GM19467 (cell line): Measurements from ENCODE around the gene ARHGAP44.
A peak's percentile ranks its signal among the peaks of the same experiment; 100 is the strongest.

Source experiments
- ATAC-seq: cut with Tn5 transposase; IDR thresholded peaks from one replicate; pipeline ENCODE4 v1.9.1; 2021; ENCODE audit warnings: mild to moderate bottlenecking, moderate library complexity; ENCODE audit not compliant: unreplicated experiment

Gene ARHGAP44

GRCh38 chr17:13017655-13018459, 228.6 kb downstream of the ARHGAP44 start, which contains the start of gene ELAC2:
TSS of gene ELAC2 (minus strand) at chr17:13018027. CDS start at chr17:13017947, 80 bp downstream.
- peak; percentile 99 for ATAC-seq

DNA sequence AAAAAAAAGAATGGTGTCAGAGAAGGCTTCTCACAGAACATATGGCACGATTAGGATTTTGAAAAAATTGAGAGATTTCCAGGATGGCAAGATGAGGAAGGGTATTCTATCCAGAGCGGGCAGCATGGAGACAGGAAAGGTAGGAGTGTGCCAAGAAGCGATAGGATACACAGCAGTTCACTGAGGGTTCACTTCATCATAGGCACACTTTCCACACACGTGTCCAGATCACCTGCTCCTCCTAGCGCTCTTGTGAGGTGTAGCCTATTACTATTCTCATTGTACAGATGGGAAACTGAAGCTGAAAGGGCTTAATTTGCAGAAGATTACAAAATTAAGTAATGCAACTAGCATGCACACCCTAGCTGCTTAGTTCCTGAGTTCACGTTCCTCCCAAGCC, 234.7 kb downstream of the ARHGAP44 start:
- no peak for ATAC-seq

- peak; percentile 79 for ATAC-seq
Observed at GRCh38 chr17:13024526-13025257, 235.4 kb downstream of the ARHGAP44 start.

DNA sequence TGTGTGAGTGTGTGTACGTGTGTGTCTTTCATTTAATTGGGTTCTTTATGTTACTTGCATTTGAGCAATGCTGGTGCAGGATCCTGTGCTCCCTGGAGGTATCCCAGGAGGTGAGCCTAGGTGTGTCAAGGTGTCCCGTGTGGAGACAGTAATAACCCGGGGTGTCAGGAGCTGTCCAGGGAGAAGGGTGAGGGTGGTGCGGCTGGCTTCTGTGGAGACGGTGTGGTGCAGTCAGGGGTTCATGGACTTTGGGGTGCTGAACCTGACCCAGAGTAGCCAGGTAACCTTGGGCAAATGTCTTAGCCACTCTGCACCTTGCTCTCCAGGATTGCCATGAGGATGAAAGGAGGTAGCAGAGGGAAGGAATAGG, 235.9 kb downstream of the ARHGAP44 start:
- ATAC-seq = no peak

GRCh38 chr17:13025687-13026086, 236.4 kb downstream of the ARHGAP44 start:
- ATAC-seq = no peak

- ATAC-seq = no peak
Observed at GRCh38 chr17:13027246-13027645, 237.9 kb downstream of the ARHGAP44 start.

- no peak for ATAC-seq
Observed at GRCh38 chr17:13029340-13029739, 240.0 kb downstream of the ARHGAP44 start.

- no peak for ATAC-seq
Observed at GRCh38 chr17:13030056-13030455, 240.8 kb downstream of the ARHGAP44 start.

- ATAC-seq = no peak
Observed at GRCh38 chr17:13030459-13031300, 241.4 kb downstream of the ARHGAP44 start.

GRCh38 chr17:13031718-13032350, 242.5 kb downstream of the ARHGAP44 start:
- ATAC-seq = peak; percentile 87

GRCh38 chr17:13035420-13035819, 246.1 kb downstream of the ARHGAP44 start:
- no peak for ATAC-seq

- no peak for ATAC-seq
Observed at GRCh38 chr17:13036751-13037150, 247.5 kb downstream of the ARHGAP44 start.

DNA sequence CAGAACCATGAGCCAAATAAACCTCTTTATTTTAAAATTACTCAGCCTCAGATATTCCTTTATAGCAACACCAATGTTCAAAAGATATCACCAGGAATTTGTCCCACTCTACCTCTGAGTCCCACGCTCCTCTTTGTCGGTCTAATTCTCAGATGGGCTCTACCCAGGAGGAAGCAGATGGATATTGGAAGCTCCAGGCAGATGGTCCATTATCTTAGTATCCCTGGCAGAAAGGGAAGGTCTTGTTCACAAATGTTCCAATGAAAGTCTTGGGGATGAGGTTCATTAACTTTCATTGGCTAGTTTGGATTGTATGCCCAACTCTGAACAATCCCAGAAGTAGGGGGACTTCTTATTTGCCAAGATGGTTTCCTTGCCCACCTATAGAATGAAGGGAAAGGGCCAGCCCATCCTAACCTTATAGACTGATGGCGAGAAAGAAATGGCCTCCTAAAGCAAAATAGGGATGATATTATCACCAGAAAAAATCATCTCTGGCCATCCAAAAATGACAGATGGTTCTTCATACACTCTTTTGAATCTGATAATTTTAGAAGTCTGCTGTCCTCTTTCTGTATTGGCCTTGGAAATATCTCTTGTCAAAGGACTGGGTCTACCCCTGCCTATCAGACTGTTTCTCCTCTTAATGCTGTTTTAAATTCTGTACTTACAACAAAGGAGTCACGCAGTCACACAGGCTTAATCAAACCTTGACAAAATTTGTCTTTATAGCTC, 249.8 kb downstream of the ARHGAP44 start:
- no peak for ATAC-seq
